K562 (cell line): ENCODE measurements around the gene CMSS1. TPM values are rescaled to one million over a fixed set of nuclear protein-coding genes. Genes with fewer than 3 reads are reported as not detected.
A peak's percentile ranks its signal among the peaks of the same experiment; 100 is the strongest.

Source experiments
- ATAC-seq: fragments of 200-7000 bp; cut with Tn5 transposase; 3 replicates; pipeline ENCODE4 v1.9.1; 2020; ENCODE audit warnings: moderate library complexity
- BruUV-seq: library from RNA; stranded (reverse); fragments of 400-500 nt; replicated peaks from 2 replicates; lab custom pipeline; 2021; lab: Mats Ljungman, UMichigan
- CTCF ChIA-PET: fragments of 300-600 bp; formaldehyde crosslinking; extraction: SDS; loops from one replicate; lab custom pipeline; 2021; ENCODE audit warnings: low intra/inter-chr PET ratio; lab: Yijun Ruan, JAX
- POLR2A ChIA-PET: fragments of 300-600, 350-650 bp; sonication (Branson Sonifier 250); formaldehyde crosslinking; extraction: SDS; loops from one replicate; lab custom pipeline; 2021; ENCODE audit warnings: antibody characterized with exemption, inconsistent platforms; lab: Yijun Ruan, JAX
- DNase-seq, 4 experiments: peaks; one replicate each; pipeline versions ENCODE4 v3.0.0 to v3.0.0-alpha.2; 2011 to 2018; ENCODE audit warnings: low spot score in 3 of 4, mixed read lengths in 3 of 4; ENCODE audit errors: extremely low read depth in 1 of 4
- FAIRE-seq: peaks from 2 replicates; lab custom pipeline; 2011; peaks lifted over from hg19 to GRCh38; lab: Jason Lieb, UNC
- H2AFZ ChIP-seq: 2 replicates; pipeline ENCODE4 v1.6.0; 2011; ENCODE audit warnings: low read depth, low read length, control low read depth, inconsistent platforms
- H3K27ac ChIP-seq: fragments of 200-600 bp; 3 replicates; pipeline ENCODE4 v1.8.0; 2011; ENCODE audit warnings: low read depth, mild to moderate bottlenecking, control low read depth, inconsistent platforms, low read length, moderate library complexity, mixed read lengths; ENCODE audit errors: extremely low read depth
- H3K27me3 ChIP-seq, 2 experiments: fragments of 300-600 bp in 1 of 2; 2 replicates in 1 of 2; 3 replicates in 1 of 2; pipeline versions ENCODE4 v1.6.0 to v1.8.0; 2011; ENCODE audit warnings: inconsistent platforms in 2 of 2, low read length in 2 of 2, mild to moderate bottlenecking in 1 of 2, mixed read lengths in 1 of 2, moderate library complexity in 1 of 2; ENCODE audit not compliant: control insufficient read depth in 2 of 2, insufficient read depth in 2 of 2
- H3K36me3 ChIP-seq: fragments of 300-600 bp; 3 replicates; pipeline ENCODE4 v1.8.0; 2011; ENCODE audit warnings: mild to moderate bottlenecking, low read length, inconsistent platforms; ENCODE audit not compliant: control insufficient read depth, insufficient read depth
- H3K4me1 ChIP-seq, 2 experiments: fragments of 200-600 bp in 1 of 2; replicated peaks in 1 of 2; 2 replicates in 1 of 2; 3 replicates in 1 of 2; pipeline versions ENCODE4 v1.5.1 to v1.8.0; 2011; ENCODE audit warnings: inconsistent platforms in 2 of 2, low read length in 2 of 2, mild to moderate bottlenecking in 1 of 2, mixed read lengths in 1 of 2, moderate library complexity in 1 of 2; ENCODE audit not compliant: control insufficient read depth in 2 of 2, insufficient read depth in 2 of 2
- H3K4me2 ChIP-seq: 2 replicates; pipeline ENCODE4 v1.6.1; 2011; ENCODE audit warnings: low read length, control low read depth, inconsistent platforms, mixed read lengths; ENCODE audit not compliant: insufficient read depth
- H3K4me3 ChIP-seq: fragments of 200-600 bp; sonication (generic), shearing (Covaris generic); 2 replicates; pipeline ENCODE4 v1.5.1; 2016; ENCODE audit warnings: control low read depth, inconsistent platforms
- H3K79me2 ChIP-seq: fragments of 200-600 bp; 3 replicates; pipeline ENCODE4 v1.8.0; 2011; ENCODE audit warnings: low read length, inconsistent platforms; ENCODE audit not compliant: control insufficient read depth, insufficient read depth
- H3K9ac ChIP-seq, 2 experiments: 2 replicates each; pipeline versions ENCODE4 v1.6.0 to v1.6.1; 2011; ENCODE audit warnings: low read depth in 2 of 2, low read length in 2 of 2, control low read depth in 1 of 2, inconsistent platforms in 1 of 2, mild to moderate bottlenecking in 1 of 2, mixed read lengths in 1 of 2; ENCODE audit not compliant: insufficient read depth in 1 of 2
- H3K9me1 ChIP-seq: one replicate; pipeline ENCODE4 v1.6.0; 2011; ENCODE audit warnings: inconsistent platforms, mild to moderate bottlenecking, low read length, moderate library complexity; ENCODE audit not compliant: control insufficient read depth, insufficient read depth
- H3K9me3 ChIP-seq: replicated peaks from 2 replicates; pipeline ENCODE4 v1.5.1; 2011; ENCODE audit warnings: low read depth, low read length, inconsistent platforms; ENCODE audit not compliant: control insufficient read depth, insufficient read depth
- H4K20me1 ChIP-seq: replicated peaks from 2 replicates; pipeline ENCODE4 v1.6.1; 2011; ENCODE audit warnings: low read length, inconsistent platforms, mixed read lengths; ENCODE audit not compliant: control insufficient read depth, insufficient read depth
- BCLAF1 ChIP-seq, 2 experiments: fragments of 450-650 bp in 1 of 2; IDR thresholded peaks; 2 replicates each; pipeline ENCODE4 v1.6.1; 2011 to 2017; ENCODE audit warnings: low read depth in 2 of 2, antibody characterized with exemption in 1 of 2, borderline replicate concordance in 1 of 2, low read length in 1 of 2, mild to moderate bottlenecking in 1 of 2, mixed read lengths in 1 of 2; ENCODE audit not compliant: control insufficient read depth in 1 of 2
- ERF ChIP-seq: fragments of 450-650 bp; formaldehyde crosslinking; IDR thresholded peaks from 2 replicates; pipeline ENCODE4 v1.4.0; 2020; ENCODE audit warnings: mild to moderate bottlenecking, mixed read lengths
- ZNF224 ChIP-seq: sonication (generic); formaldehyde crosslinking; IDR thresholded peaks from 2 replicates; pipeline ENCODE4 v1.8.0; 2022; ENCODE audit warnings: mild to moderate bottlenecking, missing genetic modification reagents
- ZNF282 ChIP-seq: sonication (generic); formaldehyde crosslinking; IDR thresholded peaks from 2 replicates; pipeline ENCODE4 v1.8.1; 2023; ENCODE audit warnings: missing genetic modification reagents
- ZNF57 ChIP-seq: fragments of 450-650 bp; formaldehyde crosslinking; IDR thresholded peaks from 2 replicates; pipeline ENCODE4 v1.4.0; 2020; ENCODE audit warnings: mild to moderate bottlenecking, moderate library complexity
- WGBS: fragments of 100-300 bp; shearing (Covaris generic); methylation state at CpG from one replicate; pipeline ENCODE4 v1.1.6; 2016; ENCODE audit warnings: low coverage, mixed read lengths; ENCODE audit not compliant: insufficient coverage; ENCODE audit errors: missing lambda C conversion rate; 5-methylcytosine and 5-hydroxymethylcytosine counted together
- in situ Hi-C: fragments of 300-500 bp; cut with MboI; formaldehyde crosslinking; loops from 4 replicates; pipeline ENCODE4 v1.15.0; 2018; ENCODE audit warnings: inconsistent platforms, mixed read lengths
- intact Hi-C: fragments of 100-400 bp; cut with micrococcal nuclease; formaldehyde crosslinking; loops from 2 replicates; pipeline ENCODE4 v1.14.2; 2022
- polyA plus RNA-seq, 8 experiments: library from polyadenylated mRNA; depleted of rRNA in 4 of 8; stranded (reverse) in 5 of 8; unstranded in 3 of 8; fragments of >200 nt; fragmentation: Nextera tagmentation in 2 of 8; fragmentation: Illumina TruSeq in 1 of 8; extraction: Ambion mirVana in 2 of 8; extraction: Trizol in 1 of 8; gene quantifications; 2 replicates each; pipeline versions ENCODE4 v1.2.1 to v1.2.3, GENCODE V29; 2011 to 2014; ENCODE audit warnings: inconsistent platforms in 1 of 8, missing spikeins in 1 of 8
- total RNA-seq, 7 experiments: library from RNA; depleted of rRNA in 6 of 7; stranded (reverse); fragments of >200 nt in 6 of 7; fragmentation: Illumina TruSeq in 2 of 7; extraction: Trizol in 2 of 7; gene quantifications; 2 replicates each; pipeline versions ENCODE4 v1.2.1 to v1.2.3, GENCODE V29; 2011 to 2021; ENCODE audit warnings: low replicate concordance in 1 of 7
- TF ChIP-seq, protein P1 (sequence below): sonication (generic); formaldehyde crosslinking; IDR thresholded peaks from 2 replicates; pipeline ENCODE4 v1.8.0; 2023; ENCODE audit warnings: missing genetic modification reagents, mild to moderate bottlenecking, borderline replicate concordance

The CMSS1 gene
- total and polyA plus RNA-seq, 9 of the 15 experiments (the other 6 are each of a cell fraction or from before 2014, with no cell fraction given) = 46.9 to 109 (median 72.3) TPM

GRCh38 chr3:99871231-99872045, 53.8 kb downstream of the CMSS1 start:
- 69% methylated on average over 4 of the region's 4 CpGs for WGBS
- no peak overlapping the region for H2AFZ ChIP-seq
- H3K4me2 ChIP-seq = no peak overlapping the region; the same call in 1 of the 2 replicates
- FAIRE-seq (no peak), ATAC-seq (no peak), DNase-seq (no peak)
- no peaks in the 10 kb centered on the region for H3K27me3 ChIP-seq
- ChIA-PET POLR2A (interaction anchor here (0.6 to 1.1 kb wide), 4 partner anchors 17 to 764 kb away, joined by 3 read pairs; no protein-coding TSS in a partner anchor), CTCF (no interaction called here)
- peak overlapping the region; percentile 31; the same call in 2 of the 3 replicates for H3K27ac ChIP-seq
- no peak overlapping the region for H3K9ac ChIP-seq
- no peaks in the 10 kb centered on the region for H3K9me1 ChIP-seq
- peaks cover 10 to 27% of the 10 kb centered on the region in 2 experiments; a peak in 4 of 5 replicates for H3K4me1 ChIP-seq
- H3K9me3 ChIP-seq = no peaks in the 10 kb centered on the region
- no TSS peak for BruUV-seq
- H4K20me1 ChIP-seq = no peaks in the 10 kb centered on the region
- TF ChIP-seq ZNF224 (CRISPR knock-in tag) (no peak), ERF (no peak), BCLAF1 (IDR thresholded peaks at IDR 0.05; ENCODE audit: borderline replicate concordance in 1 of 2, control insufficient read depth in 1 of 2, low read depth in 2 of 2, low read length in 1 of 2) (no peak), ZNF57 (no peak), ZNF282 (CRISPR knock-in tag) (no peak)
- TF ChIP-seq, protein P1, sequence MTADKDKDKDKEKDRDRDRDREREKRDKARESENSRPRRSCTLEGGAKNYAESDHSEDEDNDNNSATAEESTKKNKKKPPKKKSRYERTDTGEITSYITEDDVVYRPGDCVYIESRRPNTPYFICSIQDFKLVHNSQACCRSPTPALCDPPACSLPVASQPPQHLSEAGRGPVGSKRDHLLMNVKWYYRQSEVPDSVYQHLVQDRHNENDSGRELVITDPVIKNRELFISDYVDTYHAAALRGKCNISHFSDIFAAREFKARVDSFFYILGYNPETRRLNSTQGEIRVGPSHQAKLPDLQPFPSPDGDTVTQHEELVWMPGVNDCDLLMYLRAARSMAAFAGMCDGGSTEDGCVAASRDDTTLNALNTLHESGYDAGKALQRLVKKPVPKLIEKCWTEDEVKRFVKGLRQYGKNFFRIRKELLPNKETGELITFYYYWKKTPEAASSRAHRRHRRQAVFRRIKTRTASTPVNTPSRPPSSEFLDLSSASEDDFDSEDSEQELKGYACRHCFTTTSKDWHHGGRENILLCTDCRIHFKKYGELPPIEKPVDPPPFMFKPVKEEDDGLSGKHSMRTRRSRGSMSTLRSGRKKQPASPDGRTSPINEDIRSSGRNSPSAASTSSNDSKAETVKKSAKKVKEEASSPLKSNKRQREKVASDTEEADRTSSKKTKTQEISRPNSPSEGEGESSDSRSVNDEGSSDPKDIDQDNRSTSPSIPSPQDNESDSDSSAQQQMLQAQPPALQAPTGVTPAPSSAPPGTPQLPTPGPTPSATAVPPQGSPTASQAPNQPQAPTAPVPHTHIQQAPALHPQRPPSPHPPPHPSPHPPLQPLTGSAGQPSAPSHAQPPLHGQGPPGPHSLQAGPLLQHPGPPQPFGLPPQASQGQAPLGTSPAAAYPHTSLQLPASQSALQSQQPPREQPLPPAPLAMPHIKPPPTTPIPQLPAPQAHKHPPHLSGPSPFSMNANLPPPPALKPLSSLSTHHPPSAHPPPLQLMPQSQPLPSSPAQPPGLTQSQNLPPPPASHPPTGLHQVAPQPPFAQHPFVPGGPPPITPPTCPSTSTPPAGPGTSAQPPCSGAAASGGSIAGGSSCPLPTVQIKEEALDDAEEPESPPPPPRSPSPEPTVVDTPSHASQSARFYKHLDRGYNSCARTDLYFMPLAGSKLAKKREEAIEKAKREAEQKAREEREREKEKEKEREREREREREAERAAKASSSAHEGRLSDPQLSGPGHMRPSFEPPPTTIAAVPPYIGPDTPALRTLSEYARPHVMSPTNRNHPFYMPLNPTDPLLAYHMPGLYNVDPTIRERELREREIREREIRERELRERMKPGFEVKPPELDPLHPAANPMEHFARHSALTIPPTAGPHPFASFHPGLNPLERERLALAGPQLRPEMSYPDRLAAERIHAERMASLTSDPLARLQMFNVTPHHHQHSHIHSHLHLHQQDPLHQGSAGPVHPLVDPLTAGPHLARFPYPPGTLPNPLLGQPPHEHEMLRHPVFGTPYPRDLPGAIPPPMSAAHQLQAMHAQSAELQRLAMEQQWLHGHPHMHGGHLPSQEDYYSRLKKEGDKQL (CRISPR knock-in tag) = no peak
- in situ Hi-C loops (no loop called here), intact Hi-C loops (no loop called here)
- H3K79me2 ChIP-seq = peaks cover 61% of the 10 kb centered on the region
- no peaks in the 10 kb centered on the region; the same call in 2 of the 3 replicates for H3K36me3 ChIP-seq
- no peak overlapping the region for H3K4me3 ChIP-seq
